CD4-positive, alpha-beta T cell treated with Interleukin-12 subunit alpha and Interleukin-12 subunit beta, for 1 hour (primary cell): ENCODE measurements around the gene ARID3B.
A peak's percentile ranks its signal among the peaks of the same experiment; 100 is the strongest.
"Not testable (repeated sequence)": the region's sequence is repeated elsewhere in the genome, so short reads cannot be mapped to it uniquely, and the experiment has no call there.

Experiments used
- DNase-seq: peaks from one replicate; pipeline ENCODE4 v3.0.0-alpha.2; 2020

The ARID3B gene

GRCh38 chr15:74573987-74574386, 33.0 kb downstream of the ARID3B start:
- no peak for DNase-seq

- no peak for DNase-seq
Measured at GRCh38 chr15:74578496-74578994, 37.5 kb downstream of the ARID3B start.

- DNase-seq, result no peak
Measured at GRCh38 chr15:74579001-74579400, 38.0 kb downstream of the ARID3B start.

- DNase-seq, result no peak
Measured at GRCh38 chr15:74580538-74581350, 39.7 kb downstream of the ARID3B start.

- DNase-seq, result no peak
Measured at GRCh38 chr15:74584204-74584603, 43.2 kb downstream of the ARID3B start.

GRCh38 chr15:74584779-74585178, 43.8 kb downstream of the ARID3B start:
- no peak for DNase-seq

GRCh38 chr15:74585191-74585590, 44.2 kb downstream of the ARID3B start:
- no peak for DNase-seq

- no peak for DNase-seq
Measured at GRCh38 chr15:74585857-74586256, 44.8 kb downstream of the ARID3B start.

GRCh38 chr15:74589826-74590225, 48.8 kb downstream of the ARID3B start:
- no peak for DNase-seq

- DNase-seq, result no peak
Measured at GRCh38 chr15:74592222-74592621, 51.2 kb downstream of the ARID3B start.

- no peak for DNase-seq
Measured at GRCh38 chr15:74593122-74593521, 52.1 kb downstream of the ARID3B start.

- no peak for DNase-seq
Measured at GRCh38 chr15:74594455-74594854, 53.4 kb downstream of the ARID3B start.

- no peak for DNase-seq
Measured at GRCh38 chr15:74595271-74595670, 54.3 kb downstream of the ARID3B start.

GRCh38 chr15:74596736-74597135, 55.7 kb downstream of the ARID3B start:
- DNase-seq, result not testable (repeated sequence)

GRCh38 chr15:74597146-74597705, 56.2 kb downstream of the ARID3B start:
- not testable (repeated sequence) for DNase-seq

GRCh38 chr15:74598126-74598842, 57.3 kb downstream of the ARID3B start:
- peak; percentile 91 for DNase-seq

- no peak for DNase-seq
Measured at GRCh38 chr15:74599156-74599555, 58.1 kb downstream of the ARID3B start.

GRCh38 chr15:74603026-74603788, 62.2 kb downstream of the ARID3B start:
- no peak for DNase-seq

- no peak for DNase-seq
Measured at GRCh38 chr15:74603789-74604705, 63.0 kb downstream of the ARID3B start.

GRCh38 chr15:74604983-74605794, 64.2 kb downstream of the ARID3B start:
- no peak for DNase-seq

- no peak for DNase-seq
Measured at GRCh38 chr15:74605795-74606150, 64.8 kb downstream of the ARID3B start.
